CD14-positive monocyte (primary cell): ENCODE results near the gene FAM8A1. TPM values are rescaled to one million over a fixed set of nuclear protein-coding genes. Genes with fewer than 3 reads are reported as not detected.
A peak's percentile ranks its signal among the peaks of the same experiment; 100 is the strongest.

ENCODE experiments used
- DNase-seq, 3 donors: peaks; one replicate each; pipeline ENCODE4 v3.0.0-alpha.2; 2011 to 2022
- H2AFZ ChIP-seq: 2 replicates; pipeline ENCODE4 v1.6.0; 2012; ENCODE audit warnings: mild to moderate bottlenecking, low read depth, low read length, inconsistent platforms; ENCODE audit not compliant: insufficient read depth, poor library complexity, severe bottlenecking
- H3K27ac ChIP-seq, 2 donors: 1 replicate in 1 of 2; 2 replicates in 1 of 2; pipeline ENCODE4 v1.5.1; 2012 to 2013; ENCODE audit warnings: low read length in 2 of 2, control low read depth in 1 of 2, inconsistent platforms in 1 of 2, low read depth in 1 of 2, mild to moderate bottlenecking in 1 of 2
- H3K27me3 ChIP-seq, 2 donors: one replicate each; pipeline versions ENCODE4 v1.6.0 to v1.6.1; 2011 to 2013; ENCODE audit warnings: low read length in 2 of 2; ENCODE audit not compliant: control insufficient read depth in 2 of 2, insufficient read depth in 2 of 2
- H3K36me3 ChIP-seq, 2 donors: replicated peaks in 1 of 2; 1 replicate in 1 of 2; 2 replicates in 1 of 2; pipeline versions ENCODE4 v1.5.1 to v1.6.1; 2012 to 2013; ENCODE audit warnings: low read length in 2 of 2, control low read depth in 1 of 2, inconsistent platforms in 1 of 2, mild to moderate bottlenecking in 1 of 2; ENCODE audit not compliant: insufficient read depth in 2 of 2, control insufficient read depth in 1 of 2
- H3K4me1 ChIP-seq, 2 donors: 1 replicate in 1 of 2; 2 replicates in 1 of 2; pipeline versions ENCODE4 v1.5.1 to v1.6.1; 2012 to 2013; ENCODE audit warnings: low read length in 2 of 2, control low read depth in 1 of 2, inconsistent platforms in 1 of 2, mild to moderate bottlenecking in 1 of 2, moderate library complexity in 1 of 2; ENCODE audit not compliant: insufficient read depth in 2 of 2, control insufficient read depth in 1 of 2
- H3K4me2 ChIP-seq: replicated peaks from 2 replicates; pipeline ENCODE3; 2012; ENCODE audit warnings: low read length, moderate library complexity, mild to moderate bottlenecking; ENCODE audit not compliant: poor library complexity, severe bottlenecking; ENCODE audit errors: extremely low read depth
- H3K4me3 ChIP-seq, 3 experiments: fragments of 200-600 bp in 1 of 3; sonication (generic) in 1 of 3; replicated peaks in 1 of 3; 1 replicate in 2 of 3; 2 replicates in 1 of 3; pipeline ENCODE4 v1.5.1; 2011 to 2013; ENCODE audit warnings: low read length in 3 of 3, mild to moderate bottlenecking in 3 of 3, control low read depth in 2 of 3, low read depth in 2 of 3, inconsistent platforms in 1 of 3, moderate library complexity in 1 of 3
- H3K79me2 ChIP-seq: 2 replicates; pipeline ENCODE4 v1.6.0; 2012; ENCODE audit warnings: mild to moderate bottlenecking, control low read depth, inconsistent platforms, low read length, moderate library complexity; ENCODE audit not compliant: insufficient read depth
- H3K9ac ChIP-seq: 2 replicates; pipeline ENCODE4 v1.6.0; 2017; ENCODE audit warnings: low read length, mild to moderate bottlenecking; ENCODE audit not compliant: insufficient read depth, poor library complexity, severe bottlenecking
- H3K9me3 ChIP-seq, 2 donors: replicated peaks in 1 of 2; 1 replicate in 1 of 2; 2 replicates in 1 of 2; pipeline versions ENCODE4 v1.5.1 to v1.6.1; 2012 to 2013; ENCODE audit warnings: low read length in 2 of 2, control low read depth in 1 of 2; ENCODE audit not compliant: control insufficient read depth in 1 of 2, insufficient read depth in 1 of 2
- H4K20me1 ChIP-seq: 2 replicates; pipeline ENCODE4 v1.6.0; 2012; ENCODE audit warnings: mild to moderate bottlenecking, low read length, control low read depth, moderate library complexity; ENCODE audit not compliant: insufficient read depth
- H3K27ac Mint-ChIP-seq, 7 donors: one replicate each; pipeline ENCODE4 v1.8.0; 2020; ENCODE audit warnings: mild to moderate bottlenecking in 7 of 7, mixed read lengths in 7 of 7, moderate library complexity in 6 of 7, inconsistent platforms in 2 of 7
- H3K27me3 Mint-ChIP-seq, 3 donors: one replicate each; pipeline ENCODE4 v1.8.0; 2021 to 2022; ENCODE audit warnings: low read depth in 3 of 3, mild to moderate bottlenecking in 3 of 3, mixed read lengths in 3 of 3, moderate library complexity in 3 of 3, inconsistent platforms in 1 of 3
- H3K36me3 Mint-ChIP-seq, 2 donors: one replicate each; pipeline ENCODE4 v1.8.0; 2020; ENCODE audit warnings: mixed read lengths in 2 of 2, inconsistent platforms in 1 of 2, mild to moderate bottlenecking in 1 of 2
- H3K4me1 Mint-ChIP-seq: one replicate; pipeline ENCODE4 v1.8.0; 2020; ENCODE audit warnings: mild to moderate bottlenecking, mixed read lengths
- H3K4me3 Mint-ChIP-seq, 2 donors: one replicate each; pipeline ENCODE4 v1.8.0; 2020; ENCODE audit warnings: mild to moderate bottlenecking in 2 of 2, mixed read lengths in 2 of 2, moderate library complexity in 1 of 2
- H3K9me3 Mint-ChIP-seq, 7 donors: one replicate each; pipeline ENCODE4 v1.8.0; 2020 to 2022; ENCODE audit warnings: mixed read lengths in 7 of 7, mild to moderate bottlenecking in 6 of 7, moderate library complexity in 6 of 7, inconsistent platforms in 2 of 7
- WGBS: methylation state at CpG from one replicate; pipeline ENCODE4 v1.1.5; 2013; ENCODE audit warnings: missing lambda C conversion rate; ENCODE audit not compliant: insufficient coverage; 5-methylcytosine and 5-hydroxymethylcytosine counted together
- intact Hi-C, 2 donors: fragments of 100-400 bp; cut with micrococcal nuclease; formaldehyde crosslinking; loops; one replicate each; pipeline versions ENCODE4 v1.15.0 to v1.15.1; 2023
- polyA plus RNA-seq, 3 donors: library from polyadenylated mRNA; depleted of rRNA in 1 of 3; unstranded in 2 of 3; stranded (reverse) in 1 of 3; fragments of 300-500 nt in 2 of 3; fragments of >200 nt in 1 of 3; fragmentation: Illumina TruSeq in 2 of 3; gene quantifications; 1 replicate in 2 of 3; 2 replicates in 1 of 3; pipeline ENCODE4 v1.2.3, GENCODE V29; 2012 to 2021
- TF ChIP-seq, protein P1 (sequence below): fragments of 200-600 bp; IDR thresholded peaks from one replicate; pipeline ENCODE4 v1.8.0; 2022; ENCODE audit warnings: antibody characterized with exemption, mild to moderate bottlenecking

Gene FAM8A1
- polyA plus RNA-seq, 3 donors = 6.8 to 9.9 (median 9.3) TPM

DNA sequence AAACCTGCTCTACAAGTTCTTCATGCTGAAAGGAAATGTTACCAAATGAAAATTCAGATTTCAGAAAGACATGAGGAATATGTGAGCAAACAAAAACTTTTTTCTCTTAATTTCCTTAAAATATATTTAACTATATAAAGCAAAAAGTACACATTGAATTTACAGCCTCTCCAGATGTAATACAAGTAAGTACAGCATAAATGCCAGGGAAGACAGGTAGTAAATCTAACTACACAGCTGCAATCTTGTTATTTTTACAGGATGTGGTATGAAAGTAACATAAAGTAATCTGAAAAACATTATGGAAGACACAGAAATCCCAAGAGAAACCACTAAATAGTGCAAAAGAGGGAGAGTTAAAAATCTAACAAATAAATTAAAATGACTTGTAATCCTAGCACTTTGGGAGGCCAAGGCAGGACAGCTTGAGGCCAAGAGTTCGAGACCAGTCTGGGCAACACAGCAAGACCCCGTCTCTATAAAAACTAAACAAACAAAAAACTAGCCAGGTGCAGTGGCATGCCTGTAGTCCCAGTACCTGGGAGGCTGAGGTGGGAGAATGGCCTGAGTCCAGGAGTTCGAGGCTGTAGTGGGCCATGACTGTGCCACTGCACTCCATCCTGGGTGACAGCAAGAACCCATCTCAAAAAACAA lies 50.7 kb downstream of the FAM8A1 start:
- H2AFZ ChIP-seq = no peak overlapping the region
- H3K4me1 Mint-ChIP-seq = no peaks in the 10 kb centered on the region
- H3K4me2 ChIP-seq = no peak overlapping the region
- no peaks in the 10 kb centered on the region for H3K27me3 ChIP-seq
- no peaks in the 10 kb centered on the region for H3K9me3 ChIP-seq
- H3K4me3 ChIP-seq = no peak overlapping the region
- H4K20me1 ChIP-seq = no peaks in the 10 kb centered on the region
- H3K4me1 ChIP-seq = no peaks in the 10 kb centered on the region
- peaks cover 64 to 79% of the 10 kb centered on the region in 2 donors for H3K36me3 Mint-ChIP-seq
- no peak overlapping the region for H3K27ac ChIP-seq
- peaks cover 51 to 92% of the 10 kb centered on the region in 2 donors for H3K36me3 ChIP-seq
- H3K27me3 Mint-ChIP-seq = no peaks in the 10 kb centered on the region
- H3K4me3 Mint-ChIP-seq = no peak overlapping the region
- H3K9ac ChIP-seq = no peak overlapping the region
- intact Hi-C loops = no loop called here
- DNase-seq = no peak
- peak overlapping the region in 1 of 7 donors; percentile 32 for H3K27ac Mint-ChIP-seq
- TF ChIP-seq, protein P1, sequence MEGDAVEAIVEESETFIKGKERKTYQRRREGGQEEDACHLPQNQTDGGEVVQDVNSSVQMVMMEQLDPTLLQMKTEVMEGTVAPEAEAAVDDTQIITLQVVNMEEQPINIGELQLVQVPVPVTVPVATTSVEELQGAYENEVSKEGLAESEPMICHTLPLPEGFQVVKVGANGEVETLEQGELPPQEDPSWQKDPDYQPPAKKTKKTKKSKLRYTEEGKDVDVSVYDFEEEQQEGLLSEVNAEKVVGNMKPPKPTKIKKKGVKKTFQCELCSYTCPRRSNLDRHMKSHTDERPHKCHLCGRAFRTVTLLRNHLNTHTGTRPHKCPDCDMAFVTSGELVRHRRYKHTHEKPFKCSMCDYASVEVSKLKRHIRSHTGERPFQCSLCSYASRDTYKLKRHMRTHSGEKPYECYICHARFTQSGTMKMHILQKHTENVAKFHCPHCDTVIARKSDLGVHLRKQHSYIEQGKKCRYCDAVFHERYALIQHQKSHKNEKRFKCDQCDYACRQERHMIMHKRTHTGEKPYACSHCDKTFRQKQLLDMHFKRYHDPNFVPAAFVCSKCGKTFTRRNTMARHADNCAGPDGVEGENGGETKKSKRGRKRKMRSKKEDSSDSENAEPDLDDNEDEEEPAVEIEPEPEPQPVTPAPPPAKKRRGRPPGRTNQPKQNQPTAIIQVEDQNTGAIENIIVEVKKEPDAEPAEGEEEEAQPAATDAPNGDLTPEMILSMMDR = no peak
- H3K79me2 ChIP-seq = peaks cover 5% of the 10 kb centered on the region
- WGBS = no CpG with 5 or more reads among the region's 3 CpGs
- H3K9me3 Mint-ChIP-seq = no peaks in the 10 kb centered on the region

DNA sequence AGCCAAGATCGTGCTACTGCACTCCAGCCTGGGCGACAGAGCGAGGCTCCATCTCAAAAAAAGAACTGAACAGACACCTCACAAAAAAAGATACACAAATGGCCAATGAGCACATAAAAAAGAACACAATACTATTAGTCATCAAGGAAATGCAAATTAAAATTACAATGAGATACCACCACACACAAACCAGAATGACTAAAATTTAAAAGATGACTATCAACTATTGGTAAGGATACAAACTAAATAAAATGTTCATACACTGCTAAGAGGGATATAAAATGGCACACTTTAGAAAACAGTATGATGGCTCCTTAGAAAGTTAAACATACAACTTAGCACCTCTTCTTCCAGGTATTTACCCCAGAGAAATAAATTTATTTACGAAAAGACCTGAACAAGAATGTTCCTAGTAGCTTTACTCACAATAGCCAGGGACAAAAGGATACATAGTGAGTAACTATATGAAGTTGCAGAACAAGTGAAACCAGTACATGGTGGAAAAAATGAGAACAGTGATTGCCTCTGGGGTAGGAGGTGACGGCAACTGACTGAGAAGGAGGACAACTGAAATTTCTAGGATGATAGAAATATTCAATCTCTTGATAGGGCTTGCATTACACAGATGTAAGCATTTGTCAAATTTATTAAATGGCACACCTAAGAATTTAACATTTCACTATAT lies 53.2 kb downstream of the FAM8A1 start:
- H3K36me3 ChIP-seq = peaks cover 35 to 89% of the 10 kb centered on the region in 2 donors
- Mint-ChIP-seq H3K36me3 (peaks cover 61 to 76% of the 10 kb centered on the region in 2 donors), H3K27me3 (no peaks in the 10 kb centered on the region), H3K27ac (peak overlapping the region in 2 of 7 donors; percentile 36 to 67), H3K9me3 (no peaks in the 10 kb centered on the region), H3K4me1 (no peaks in the 10 kb centered on the region), H3K4me3 (no peak overlapping the region)
- no peak overlapping the region for H3K9ac ChIP-seq
- no peak overlapping the region for H3K4me2 ChIP-seq
- H3K4me3 ChIP-seq = no peak overlapping the region
- TF ChIP-seq, protein P1 = no peak
- no peaks in the 10 kb centered on the region for H3K9me3 ChIP-seq
- no peaks in the 10 kb centered on the region for H3K27me3 ChIP-seq
- no peaks in the 10 kb centered on the region for H3K4me1 ChIP-seq
- no peak overlapping the region for H2AFZ ChIP-seq
- no CpG with 5 or more reads among the region's 5 CpGs for WGBS
- intact Hi-C loops = no loop called here
- peaks cover 8% of the 10 kb centered on the region for H3K79me2 ChIP-seq
- H3K27ac ChIP-seq = no peak overlapping the region
- no peak for DNase-seq
- peaks cover 8% of the 10 kb centered on the region for H4K20me1 ChIP-seq
